ENCODE results near the gene ADH7.

DNA sequence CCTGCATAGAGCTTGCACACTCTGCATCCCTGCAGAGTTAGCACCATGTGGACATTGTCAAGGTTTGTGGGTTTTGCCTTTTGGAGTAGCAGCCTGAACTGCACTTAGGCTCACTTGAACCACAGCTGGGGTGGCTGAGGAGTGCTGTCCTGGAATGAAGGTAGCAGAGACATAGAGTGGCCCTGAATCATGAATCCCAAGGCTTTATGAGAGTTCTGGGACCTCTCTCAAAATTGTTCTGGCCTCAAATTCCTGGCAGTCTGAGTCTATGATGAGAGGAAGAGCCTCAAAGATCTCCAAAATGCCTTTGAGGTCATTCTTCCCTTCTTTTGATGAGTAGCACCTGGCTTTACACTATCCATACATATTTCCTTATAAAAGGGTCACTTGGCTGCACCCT is 45.5 kb downstream of the ADH7 start:
- TF ChIP-seq, protein P1, sequence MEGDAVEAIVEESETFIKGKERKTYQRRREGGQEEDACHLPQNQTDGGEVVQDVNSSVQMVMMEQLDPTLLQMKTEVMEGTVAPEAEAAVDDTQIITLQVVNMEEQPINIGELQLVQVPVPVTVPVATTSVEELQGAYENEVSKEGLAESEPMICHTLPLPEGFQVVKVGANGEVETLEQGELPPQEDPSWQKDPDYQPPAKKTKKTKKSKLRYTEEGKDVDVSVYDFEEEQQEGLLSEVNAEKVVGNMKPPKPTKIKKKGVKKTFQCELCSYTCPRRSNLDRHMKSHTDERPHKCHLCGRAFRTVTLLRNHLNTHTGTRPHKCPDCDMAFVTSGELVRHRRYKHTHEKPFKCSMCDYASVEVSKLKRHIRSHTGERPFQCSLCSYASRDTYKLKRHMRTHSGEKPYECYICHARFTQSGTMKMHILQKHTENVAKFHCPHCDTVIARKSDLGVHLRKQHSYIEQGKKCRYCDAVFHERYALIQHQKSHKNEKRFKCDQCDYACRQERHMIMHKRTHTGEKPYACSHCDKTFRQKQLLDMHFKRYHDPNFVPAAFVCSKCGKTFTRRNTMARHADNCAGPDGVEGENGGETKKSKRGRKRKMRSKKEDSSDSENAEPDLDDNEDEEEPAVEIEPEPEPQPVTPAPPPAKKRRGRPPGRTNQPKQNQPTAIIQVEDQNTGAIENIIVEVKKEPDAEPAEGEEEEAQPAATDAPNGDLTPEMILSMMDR (conservative IDR thresholded peaks at IDR 0.05; ENCODE audit: low read depth in 2 of 2), result no peak
- TF ChIP-seq POLR2AphosphoS5 (IDR thresholded peaks at IDR 0.05; ENCODE audit: low read depth) (no peak), EZH2 (IDR thresholded peaks at IDR 0.05; ENCODE audit: low read depth, unreplicated experiment) (no peak), STAT1 (IDR thresholded peaks at IDR 0.05; ENCODE audit: unreplicated experiment) (no peak), EZH2phosphoT487 (IDR thresholded peaks at IDR 0.05; ENCODE audit: unreplicated experiment) (no peak), CREB1 (CRISPR knock-in tag; IDR thresholded peaks at IDR 0.05; ENCODE audit: low read depth) (no peak), NANOG (IDR thresholded peaks at IDR 0.05; ENCODE audit: borderline replicate concordance) (no peak), ZNF114 (CRISPR knock-in tag; IDR thresholded peaks at IDR 0.05) (no peak), JUNB (IDR thresholded peaks at IDR 0.05; ENCODE audit: unreplicated experiment) (no peak)
- TF ChIP-seq, protein P2, sequence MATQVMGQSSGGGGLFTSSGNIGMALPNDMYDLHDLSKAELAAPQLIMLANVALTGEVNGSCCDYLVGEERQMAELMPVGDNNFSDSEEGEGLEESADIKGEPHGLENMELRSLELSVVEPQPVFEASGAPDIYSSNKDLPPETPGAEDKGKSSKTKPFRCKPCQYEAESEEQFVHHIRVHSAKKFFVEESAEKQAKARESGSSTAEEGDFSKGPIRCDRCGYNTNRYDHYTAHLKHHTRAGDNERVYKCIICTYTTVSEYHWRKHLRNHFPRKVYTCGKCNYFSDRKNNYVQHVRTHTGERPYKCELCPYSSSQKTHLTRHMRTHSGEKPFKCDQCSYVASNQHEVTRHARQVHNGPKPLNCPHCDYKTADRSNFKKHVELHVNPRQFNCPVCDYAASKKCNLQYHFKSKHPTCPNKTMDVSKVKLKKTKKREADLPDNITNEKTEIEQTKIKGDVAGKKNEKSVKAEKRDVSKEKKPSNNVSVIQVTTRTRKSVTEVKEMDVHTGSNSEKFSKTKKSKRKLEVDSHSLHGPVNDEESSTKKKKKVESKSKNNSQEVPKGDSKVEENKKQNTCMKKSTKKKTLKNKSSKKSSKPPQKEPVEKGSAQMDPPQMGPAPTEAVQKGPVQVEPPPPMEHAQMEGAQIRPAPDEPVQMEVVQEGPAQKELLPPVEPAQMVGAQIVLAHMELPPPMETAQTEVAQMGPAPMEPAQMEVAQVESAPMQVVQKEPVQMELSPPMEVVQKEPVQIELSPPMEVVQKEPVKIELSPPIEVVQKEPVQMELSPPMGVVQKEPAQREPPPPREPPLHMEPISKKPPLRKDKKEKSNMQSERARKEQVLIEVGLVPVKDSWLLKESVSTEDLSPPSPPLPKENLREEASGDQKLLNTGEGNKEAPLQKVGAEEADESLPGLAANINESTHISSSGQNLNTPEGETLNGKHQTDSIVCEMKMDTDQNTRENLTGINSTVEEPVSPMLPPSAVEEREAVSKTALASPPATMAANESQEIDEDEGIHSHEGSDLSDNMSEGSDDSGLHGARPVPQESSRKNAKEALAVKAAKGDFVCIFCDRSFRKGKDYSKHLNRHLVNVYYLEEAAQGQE (IDR thresholded peaks at IDR 0.05; ENCODE audit: unreplicated experiment), result no peak
- TF ChIP-seq, protein P3, sequence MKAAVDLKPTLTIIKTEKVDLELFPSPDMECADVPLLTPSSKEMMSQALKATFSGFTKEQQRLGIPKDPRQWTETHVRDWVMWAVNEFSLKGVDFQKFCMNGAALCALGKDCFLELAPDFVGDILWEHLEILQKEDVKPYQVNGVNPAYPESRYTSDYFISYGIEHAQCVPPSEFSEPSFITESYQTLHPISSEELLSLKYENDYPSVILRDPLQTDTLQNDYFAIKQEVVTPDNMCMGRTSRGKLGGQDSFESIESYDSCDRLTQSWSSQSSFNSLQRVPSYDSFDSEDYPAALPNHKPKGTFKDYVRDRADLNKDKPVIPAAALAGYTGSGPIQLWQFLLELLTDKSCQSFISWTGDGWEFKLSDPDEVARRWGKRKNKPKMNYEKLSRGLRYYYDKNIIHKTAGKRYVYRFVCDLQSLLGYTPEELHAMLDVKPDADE (IDR thresholded peaks at IDR 0.05), result no peak
